Epidermal melanocyte (primary cell): ENCODE results near the gene DHFR.

Experiments used
- DNase-seq: peaks from one replicate; pipeline ENCODE4 v3.0.0; 2011; ENCODE audit warnings: low spot score; ENCODE audit not compliant: insufficient read length

The DHFR gene

DNA sequence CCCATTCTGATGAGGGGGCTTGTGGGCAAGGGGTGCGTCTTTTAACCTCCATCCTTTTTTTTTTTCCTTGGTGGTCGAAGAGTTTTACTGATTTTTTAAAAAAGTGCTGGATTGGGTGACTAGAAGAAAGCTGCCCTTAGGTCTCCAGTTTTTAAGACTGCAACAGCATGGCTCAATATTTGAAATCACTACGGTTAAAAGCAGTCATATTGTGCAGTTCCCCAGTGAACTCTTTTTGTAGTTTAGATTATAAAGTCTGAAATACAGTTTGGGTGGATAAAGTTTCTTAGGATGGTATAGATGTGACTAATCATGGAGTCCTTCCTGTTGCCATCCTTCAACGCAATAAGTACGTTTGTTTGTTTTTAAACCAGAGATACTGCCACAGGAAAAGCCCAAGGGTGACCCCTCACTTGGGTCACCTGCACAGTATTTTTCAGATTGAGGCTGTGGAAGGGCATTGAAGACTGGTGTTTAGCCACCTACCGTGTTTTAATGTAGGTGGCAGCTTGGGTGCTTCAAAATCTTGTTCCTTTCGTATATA, 520 bp upstream of the DHFR start:
- no peak for DNase-seq

DNA sequence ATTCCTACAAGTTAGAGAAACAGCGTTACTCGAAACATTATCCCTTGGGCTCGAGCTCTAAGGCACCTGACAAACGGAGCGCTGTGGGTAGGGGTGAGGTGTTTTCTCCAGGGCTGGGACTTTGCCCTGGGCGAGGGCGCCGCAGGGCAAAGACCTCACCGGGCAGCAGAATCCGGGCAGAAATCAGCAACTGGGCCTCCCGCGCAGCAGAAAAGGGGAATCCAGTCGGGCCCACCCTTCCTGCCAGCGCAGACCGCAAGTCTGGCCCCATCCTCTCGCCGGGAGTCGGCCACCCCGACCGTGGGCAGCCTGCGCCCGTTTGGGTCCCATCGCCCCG, 761 bp downstream of the DHFR start:
- DNase-seq = no peak

DNA sequence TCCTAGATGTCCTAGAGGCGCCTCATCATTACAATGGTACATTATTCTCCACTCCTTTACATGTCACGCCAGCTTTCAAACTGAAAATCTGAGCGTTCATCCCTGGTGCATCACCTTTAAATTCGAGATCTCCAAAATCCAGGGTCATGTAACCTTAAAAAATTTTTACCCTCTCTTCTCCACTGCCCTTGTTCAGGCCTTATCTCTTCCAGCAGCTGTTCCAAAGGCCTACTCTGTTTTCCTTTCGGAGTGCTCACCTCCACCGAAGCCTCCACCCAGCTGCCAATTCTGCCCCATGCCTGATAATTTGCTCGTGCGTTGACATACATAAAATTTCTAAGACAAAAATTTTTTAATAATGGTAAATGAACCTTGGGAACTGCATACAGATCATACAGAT, 1.3 kb downstream of the DHFR start:
- no peak for DNase-seq

DNA sequence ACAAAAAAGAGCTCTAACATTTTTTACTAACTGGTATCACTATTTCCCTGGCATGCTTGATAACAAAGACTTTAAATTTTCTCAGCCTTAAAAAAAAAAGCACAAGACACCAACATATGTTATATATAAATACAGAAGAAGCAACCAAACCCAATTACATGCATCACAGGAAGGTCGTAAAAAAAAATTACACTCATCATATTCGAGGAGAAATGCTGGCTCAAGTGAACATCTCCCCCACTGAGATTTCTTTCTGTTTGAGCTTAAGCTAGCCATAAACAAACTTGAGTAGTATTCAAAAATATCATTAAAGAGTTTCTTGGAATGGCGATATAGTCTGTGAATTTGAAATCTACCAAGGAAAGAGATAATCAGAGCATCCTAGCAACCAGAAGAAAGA, 7.9 kb downstream of the DHFR start:
- no peak for DNase-seq

DNA sequence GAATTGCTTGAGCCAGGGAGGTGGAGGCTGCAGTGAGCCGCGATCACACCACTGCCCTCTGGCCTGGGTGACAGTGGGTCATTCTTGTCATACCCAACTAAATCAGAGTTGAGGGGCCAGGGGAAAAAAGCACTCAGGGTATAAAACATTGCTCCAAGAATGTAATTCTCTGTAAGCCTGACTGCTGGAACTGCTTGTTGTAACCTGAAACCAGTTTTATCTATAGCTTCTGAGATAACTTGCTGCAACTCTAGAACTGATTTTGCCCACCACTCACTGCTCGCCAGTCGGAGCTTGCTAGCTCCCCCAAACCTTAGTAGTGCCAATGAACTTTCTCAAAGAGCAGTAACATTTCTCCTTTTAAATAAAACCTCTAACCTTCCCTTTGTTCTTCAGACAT, 9.9 kb downstream of the DHFR start:
- DNase-seq = no peak

DNA sequence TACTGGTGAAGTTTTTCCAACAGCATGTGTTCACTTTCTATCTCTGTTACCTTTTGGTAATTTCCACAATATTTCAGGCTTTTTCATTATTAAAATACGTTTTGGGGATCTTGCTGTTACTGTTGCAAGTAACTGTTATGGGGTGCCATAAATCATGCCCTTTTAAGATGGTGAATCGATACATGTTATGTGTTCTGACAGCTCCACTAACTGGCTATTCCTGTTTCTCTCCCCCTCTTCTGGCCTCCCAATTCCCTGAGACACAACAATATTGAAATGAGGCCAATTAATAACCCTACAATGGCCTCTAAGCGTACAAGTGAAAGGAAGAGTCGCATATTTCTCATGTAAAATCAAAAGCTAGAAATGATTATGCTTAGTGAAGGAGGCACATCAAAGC, 13.4 kb downstream of the DHFR start:
- no peak for DNase-seq

DNA sequence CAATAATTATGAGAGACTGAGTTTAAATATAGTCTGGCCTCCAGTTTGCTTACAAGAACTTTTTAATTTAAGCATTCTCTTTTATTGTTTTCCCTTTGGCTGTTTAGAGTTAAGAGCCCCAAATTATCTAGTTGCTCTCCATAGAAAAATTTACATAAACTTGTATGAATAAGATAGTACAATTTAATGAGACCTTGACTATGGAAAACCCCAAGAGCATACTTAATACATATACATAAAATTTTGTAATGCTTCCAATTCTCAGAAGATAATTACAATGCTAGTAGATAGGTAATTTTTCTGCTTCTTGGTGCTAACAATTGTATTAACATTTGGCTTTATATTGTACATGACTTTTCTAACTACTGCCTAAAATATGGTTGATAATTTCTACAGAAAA, 20.6 kb downstream of the DHFR start:
- no peak for DNase-seq

DNA sequence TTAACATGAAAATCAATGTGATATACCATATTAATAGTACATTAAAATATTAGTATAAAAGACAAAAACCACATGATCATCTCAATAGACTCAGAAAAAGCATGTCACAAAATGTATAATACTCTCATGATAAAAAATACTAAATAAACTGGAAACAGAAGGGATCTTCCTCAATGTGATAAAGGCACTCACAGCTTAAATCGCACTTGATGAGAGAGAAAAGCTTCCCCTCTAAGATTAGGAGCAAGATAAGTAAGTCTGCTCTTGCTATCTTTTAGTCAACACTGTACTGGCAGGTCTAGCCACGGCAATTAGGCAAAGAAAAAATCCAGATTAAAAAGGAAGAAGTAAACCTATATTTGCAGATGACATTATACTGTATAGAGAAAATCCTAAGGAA, 22.1 kb downstream of the DHFR start:
- DNase-seq = no peak

DNA sequence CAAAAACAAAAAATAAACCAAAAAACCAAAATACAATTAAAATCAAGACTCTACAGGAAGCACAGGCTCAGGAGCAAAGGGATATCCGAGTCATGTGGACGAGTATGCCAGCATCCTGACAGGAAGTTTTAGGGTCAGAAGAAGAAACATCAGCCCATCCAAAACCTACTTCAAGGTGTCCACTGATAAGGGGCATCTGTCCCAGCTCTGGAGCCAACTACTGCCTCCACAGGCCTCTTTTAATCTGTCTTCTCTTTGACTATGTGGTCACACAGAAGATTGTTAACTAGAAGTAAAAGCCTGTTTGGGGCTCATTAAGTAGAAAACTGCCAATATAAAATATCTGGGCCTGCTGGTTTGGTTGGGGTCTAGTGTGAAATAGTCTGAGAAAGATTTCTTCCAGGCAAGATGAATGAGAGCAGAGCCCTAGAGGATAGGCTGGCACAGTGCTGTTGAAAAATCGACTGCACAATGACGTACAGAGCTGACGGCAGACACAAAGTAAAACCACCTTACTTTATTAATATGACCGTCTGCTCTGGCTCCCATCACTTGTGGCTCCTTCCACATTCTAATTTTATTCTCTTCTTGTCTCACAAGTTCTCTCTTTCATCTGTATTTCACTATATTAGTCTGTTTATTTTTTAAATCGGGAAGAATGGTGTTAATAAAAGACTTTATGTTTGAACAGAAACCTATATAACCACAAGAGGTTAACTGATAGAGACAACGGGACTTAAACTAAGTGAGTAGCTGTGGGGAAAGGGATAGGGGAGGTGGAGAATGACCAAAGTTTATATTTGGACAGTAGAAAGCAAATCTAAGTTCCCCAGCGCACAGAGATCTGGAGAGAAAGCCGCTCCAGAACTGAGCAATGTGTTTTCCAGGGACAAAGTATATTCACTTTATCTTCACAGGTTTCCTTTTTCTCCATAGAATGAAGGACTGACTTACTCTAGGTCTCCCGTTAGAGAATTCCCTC, 23.2 kb downstream of the DHFR start:
- DNase-seq = no peak

DNA sequence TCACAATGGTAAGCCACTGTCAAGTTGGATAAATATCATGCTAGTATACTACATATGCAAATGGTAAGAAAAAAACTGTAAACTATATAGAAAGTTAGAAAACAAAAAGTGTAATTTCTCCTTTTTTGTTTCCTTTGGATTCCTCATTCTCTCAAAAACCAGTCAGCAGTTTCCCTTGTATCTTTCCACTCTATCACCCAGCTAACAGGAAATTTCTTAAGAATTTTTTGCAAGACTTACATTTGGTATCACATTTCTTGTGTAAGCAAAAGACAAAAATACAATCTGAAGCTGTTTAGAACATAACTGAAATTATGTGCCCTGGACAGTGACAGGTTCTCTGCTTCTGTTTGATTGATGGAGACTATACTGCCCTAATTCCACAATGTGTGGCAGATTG, 25.5 kb downstream of the DHFR start:
- no peak for DNase-seq

DNA sequence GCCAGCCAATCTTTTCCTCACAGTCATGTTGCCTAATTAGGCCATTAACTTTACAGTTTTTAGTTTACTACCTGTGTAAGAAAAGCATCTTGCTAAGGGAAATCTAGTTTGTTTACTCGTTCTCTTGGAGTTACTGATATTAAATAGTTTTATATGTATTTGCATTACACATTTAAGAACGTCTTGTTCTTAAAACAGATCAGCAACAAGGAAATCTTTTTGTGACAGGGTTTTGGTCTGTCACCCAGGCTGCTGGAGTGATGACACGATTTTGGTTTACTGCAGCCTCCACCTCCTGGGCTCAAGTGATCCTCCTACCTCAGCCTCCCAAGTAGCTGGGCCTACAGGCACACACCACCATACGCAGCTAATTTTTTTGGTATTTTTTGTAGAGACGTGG, 29.6 kb downstream of the DHFR start:
- no peak for DNase-seq

DNA sequence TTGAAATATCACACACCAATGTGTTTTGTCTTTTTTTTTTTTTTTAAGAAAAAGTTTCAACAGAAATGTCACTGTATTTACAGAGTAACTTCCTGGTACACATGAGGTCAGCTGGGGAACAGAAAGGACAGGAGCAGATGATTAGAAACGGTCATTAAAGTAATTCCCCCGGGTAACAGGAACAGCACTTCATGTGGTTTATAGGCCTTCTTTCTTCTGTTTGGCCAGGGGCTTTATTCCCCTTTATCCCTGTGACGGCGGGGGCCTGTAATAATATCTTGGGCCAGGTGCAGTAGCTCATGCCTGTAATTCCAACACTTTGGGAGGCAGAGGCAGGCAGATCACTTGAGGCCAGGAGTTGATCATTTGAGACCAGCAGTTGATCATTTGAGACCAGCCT, 30.8 kb downstream of the DHFR start:
- no peak for DNase-seq

DNA sequence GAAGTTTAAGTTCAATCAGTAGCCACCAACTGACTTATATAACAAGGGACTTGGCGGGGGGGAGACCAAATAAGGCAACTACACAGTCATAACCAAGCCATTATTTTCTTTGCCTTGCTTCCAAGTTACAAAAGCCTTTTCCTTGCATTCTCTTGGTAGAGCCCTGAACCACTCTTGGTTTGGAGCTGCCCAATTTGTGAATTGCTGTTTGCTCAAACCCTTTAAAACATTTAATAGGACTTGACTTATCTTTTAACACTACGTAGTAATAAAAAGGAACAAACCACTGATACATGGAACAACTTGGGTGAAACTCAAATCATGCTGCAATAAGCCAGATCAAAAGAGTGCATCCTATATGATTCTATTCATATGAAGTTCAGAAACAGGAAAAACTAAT, 32.0 kb downstream of the DHFR start:
- DNase-seq = no peak

DNA sequence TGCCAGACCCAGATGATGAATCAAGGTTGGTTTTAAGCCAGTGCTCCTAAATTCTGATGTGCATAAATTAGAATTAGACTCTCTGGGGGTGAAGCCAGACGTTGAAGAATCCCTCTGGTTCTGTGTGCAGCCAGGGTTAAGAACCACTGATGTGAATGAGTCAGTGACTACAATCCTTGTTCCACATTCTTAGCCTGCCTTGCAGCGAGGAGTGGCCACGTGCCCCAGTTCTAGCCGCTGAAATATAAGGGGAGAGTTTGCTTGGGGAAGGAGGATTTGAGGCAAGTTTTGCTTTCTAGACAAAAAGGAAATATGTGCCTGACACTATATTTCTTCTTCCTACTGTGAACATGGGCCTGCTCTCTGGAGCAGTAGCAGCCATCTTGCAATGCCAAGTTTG, 34.6 kb downstream of the DHFR start:
- DNase-seq = no peak

DNA sequence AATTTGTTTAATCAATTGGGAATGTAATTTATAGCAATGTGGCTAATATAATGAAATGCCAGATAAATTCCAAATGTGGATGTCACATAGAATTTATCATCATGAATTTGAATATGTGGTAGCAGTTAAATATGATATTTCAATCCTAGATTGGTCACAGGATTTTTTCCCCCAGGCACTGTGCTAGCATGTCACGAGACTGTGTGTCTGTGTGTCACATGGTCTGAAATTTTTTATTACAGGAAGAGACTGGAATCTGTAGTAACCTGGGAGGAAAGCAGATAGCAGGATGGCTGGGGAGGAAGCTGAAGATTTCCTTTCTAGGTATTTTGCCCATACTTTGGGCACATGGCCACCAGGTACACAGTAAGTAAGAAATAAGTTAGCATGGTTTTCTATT, 35.7 kb downstream of the DHFR start:
- no peak for DNase-seq

DNA sequence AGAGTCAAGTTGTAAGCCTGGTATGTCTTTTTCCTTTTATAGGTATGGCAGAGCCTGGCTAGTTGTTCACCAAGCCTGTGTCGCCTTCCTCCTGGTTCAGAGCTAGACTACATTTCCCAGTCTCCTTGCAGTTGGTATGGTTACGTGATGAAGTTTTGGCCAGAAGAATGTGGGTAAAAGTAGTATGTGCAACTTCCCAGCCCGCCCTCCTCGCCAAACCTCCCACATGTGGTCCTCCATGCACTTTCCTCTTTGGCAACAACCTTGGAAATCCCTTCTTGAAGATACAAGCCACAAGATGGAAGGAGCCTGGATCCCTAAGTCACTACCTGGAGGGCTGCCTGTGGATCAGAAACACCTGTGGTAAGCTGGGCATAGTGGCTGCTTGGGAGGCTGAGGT, 36.3 kb downstream of the DHFR start:
- DNase-seq = no peak

DNA sequence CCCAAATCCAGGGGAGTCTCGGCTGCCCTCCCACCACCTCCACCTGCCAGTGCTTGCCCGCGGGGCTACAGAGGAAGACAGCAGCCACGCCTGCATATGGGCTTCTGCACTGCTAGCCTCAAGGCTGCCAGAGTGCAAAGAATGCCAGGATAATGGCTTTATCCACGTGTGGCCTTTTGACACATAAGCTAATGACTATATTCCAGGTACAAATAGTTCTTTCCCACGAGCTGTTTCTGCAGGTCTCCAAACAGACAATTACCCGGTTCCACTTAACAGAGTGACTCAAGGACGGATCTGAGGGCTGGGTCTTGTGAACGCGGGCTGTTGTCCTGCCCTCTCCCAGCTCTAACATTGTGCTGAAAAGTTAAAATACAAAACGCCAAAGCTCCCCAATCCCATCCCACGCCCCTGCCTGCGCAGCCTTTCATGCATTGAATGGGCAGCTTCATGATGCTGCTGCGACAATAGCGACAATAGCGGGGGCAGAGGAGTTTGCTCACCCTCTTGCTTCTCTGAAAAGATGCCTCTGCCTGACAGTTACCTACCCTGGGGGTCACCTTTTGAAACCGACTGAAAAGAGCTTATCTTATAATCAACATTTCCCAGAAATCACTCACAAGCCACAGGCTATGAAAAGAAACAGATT, 39.4 kb downstream of the DHFR start:
- no peak for DNase-seq

DNA sequence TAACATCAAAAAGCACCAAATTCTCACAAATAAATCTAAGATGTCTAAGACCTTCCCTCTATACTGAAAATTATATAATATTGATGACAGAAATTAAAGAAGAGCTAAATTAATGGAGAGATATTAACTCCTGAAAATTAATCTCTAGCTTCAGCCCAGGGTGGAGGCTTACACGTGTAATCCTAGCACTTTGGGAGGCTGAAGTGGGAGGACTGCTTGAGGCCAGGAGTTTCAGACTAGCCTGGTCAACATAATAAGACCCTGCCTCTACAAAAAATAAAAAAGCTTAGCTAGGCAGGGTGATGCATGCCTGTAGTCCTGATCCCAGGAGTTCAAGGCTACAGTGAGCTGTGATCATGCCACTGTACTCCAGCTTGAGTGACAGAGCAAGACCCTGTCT, 45.1 kb downstream of the DHFR start:
- DNase-seq = no peak

DNA sequence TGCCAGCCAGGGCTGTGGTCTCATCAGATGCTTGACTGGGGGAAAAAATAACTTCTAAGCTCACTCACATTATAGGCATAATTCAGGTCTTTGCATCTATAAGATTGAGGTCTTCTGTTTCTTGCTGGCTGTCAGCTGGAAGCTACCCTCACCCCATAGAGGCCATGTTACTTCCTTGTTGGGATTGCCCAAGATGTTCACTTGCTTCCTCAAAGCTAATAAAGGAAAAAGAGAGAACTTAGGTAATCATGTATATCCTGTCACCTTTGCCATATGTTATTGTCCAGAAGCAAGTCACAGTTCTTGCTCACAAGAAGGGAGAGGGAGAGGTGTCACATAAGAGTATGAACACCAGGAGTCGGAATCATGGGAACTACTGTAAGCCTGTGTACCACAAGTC, 46.1 kb downstream of the DHFR start:
- DNase-seq = no peak

DNA sequence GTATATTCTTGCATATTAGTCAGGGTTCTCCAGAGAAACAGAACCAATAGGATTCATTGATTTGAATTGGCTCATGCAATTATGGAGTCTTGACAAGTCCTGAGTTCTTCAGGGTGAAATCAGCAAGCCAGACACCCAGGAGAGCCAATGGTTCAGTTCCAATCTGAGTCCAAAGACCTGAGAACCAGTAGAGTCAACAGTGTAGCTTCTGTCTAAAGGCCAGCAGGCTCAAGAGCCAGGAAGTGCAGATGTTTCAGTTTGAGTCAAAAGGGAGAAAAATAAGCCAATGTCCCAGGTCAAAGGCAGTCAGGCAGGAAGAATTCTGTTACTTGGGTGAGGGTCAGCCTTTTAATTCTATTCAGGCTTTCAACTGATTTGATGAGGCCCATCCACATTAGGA, 47.0 kb downstream of the DHFR start:
- no peak for DNase-seq

DNA sequence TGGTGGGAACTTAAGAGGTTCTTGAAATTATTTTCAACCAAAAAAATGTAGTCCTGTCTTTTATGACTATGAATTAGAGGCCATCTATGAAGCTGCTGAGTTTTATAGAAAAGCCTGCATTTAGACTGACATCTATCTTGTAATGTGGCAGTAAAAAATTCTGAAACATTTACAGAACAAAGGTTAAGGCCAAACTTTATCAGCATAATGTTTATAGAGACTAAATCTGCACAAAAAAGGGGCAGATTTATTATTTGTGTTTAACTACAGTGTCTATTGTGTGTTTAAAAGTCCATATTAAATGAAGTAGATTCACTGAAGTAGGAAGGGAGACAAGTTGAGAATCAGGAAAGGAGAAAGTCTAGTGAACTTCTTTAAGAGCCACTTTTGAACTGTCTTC, 47.4 kb downstream of the DHFR start:
- DNase-seq = no peak

DNA sequence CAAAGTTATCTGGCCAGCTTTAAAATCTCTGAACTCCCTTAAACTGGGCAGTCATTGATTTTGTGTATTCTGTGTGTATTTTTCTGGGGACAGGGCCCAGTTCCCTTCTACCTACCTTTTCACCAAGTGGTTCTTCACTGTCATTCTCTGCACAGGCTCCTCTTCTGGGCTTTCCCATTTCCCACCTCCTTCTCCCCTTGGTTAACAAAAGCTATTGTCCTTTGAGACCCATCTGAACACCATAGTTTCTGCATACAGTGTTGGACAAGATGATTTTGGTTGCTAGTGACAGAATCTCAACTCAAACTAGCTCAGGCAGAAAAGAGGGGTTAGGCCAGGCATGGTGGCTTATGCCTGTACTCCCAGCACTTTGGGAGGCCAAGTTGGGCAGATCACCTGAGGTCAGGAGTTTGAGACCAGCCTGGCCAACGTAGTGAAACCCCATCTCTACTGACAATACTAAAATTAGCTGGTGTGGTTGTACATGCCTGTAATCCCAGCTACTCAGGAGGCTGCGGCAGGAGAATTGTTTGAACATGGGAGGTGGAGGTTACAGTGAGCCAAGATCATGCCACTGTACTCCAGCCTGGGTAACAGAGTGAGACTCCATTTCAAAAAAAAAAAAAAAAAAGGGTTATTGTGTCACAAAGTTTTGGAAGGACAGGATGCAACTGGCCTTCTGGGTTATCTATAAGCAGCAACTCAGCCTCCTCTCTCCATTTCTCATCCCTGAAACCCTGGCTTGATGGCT, 53.7 kb downstream of the DHFR start:
- DNase-seq = no peak
